ENCODE results near the gene CYTH4.

DNA sequence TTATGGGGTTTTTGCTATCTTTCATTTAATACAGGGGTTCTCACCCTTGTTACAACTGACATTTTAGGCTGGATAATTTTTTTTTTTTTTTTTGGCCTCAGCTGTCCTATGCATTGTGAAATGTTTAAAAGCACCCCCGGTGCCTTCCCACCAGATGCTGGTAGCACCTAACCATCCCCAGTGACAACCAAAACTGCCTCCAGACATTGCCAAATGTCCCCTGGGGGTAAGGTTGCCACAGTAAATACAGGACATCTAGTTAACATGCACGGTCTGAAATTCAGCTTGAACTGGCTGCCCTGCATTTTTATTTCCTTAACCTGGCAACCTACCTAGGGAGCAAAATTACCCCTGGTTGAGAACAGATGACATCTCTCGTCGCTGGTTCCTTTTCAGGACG lies 72.4 kb downstream of the CYTH4 start:
- TF ChIP-seq POLR2A (IDR thresholded peaks at IDR 0.05; ENCODE audit: low read depth): no peak
- TF ChIP-seq, protein P1, sequence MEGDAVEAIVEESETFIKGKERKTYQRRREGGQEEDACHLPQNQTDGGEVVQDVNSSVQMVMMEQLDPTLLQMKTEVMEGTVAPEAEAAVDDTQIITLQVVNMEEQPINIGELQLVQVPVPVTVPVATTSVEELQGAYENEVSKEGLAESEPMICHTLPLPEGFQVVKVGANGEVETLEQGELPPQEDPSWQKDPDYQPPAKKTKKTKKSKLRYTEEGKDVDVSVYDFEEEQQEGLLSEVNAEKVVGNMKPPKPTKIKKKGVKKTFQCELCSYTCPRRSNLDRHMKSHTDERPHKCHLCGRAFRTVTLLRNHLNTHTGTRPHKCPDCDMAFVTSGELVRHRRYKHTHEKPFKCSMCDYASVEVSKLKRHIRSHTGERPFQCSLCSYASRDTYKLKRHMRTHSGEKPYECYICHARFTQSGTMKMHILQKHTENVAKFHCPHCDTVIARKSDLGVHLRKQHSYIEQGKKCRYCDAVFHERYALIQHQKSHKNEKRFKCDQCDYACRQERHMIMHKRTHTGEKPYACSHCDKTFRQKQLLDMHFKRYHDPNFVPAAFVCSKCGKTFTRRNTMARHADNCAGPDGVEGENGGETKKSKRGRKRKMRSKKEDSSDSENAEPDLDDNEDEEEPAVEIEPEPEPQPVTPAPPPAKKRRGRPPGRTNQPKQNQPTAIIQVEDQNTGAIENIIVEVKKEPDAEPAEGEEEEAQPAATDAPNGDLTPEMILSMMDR (IDR thresholded peaks at IDR 0.05): no peak
- no peak for TF ChIP-seq POLR2AphosphoS5 (IDR thresholded peaks at IDR 0.05)
